ENCODE measurements around the gene WDR90.
A peak's percentile ranks its signal among the peaks of the same experiment; 100 is the strongest.

DNA sequence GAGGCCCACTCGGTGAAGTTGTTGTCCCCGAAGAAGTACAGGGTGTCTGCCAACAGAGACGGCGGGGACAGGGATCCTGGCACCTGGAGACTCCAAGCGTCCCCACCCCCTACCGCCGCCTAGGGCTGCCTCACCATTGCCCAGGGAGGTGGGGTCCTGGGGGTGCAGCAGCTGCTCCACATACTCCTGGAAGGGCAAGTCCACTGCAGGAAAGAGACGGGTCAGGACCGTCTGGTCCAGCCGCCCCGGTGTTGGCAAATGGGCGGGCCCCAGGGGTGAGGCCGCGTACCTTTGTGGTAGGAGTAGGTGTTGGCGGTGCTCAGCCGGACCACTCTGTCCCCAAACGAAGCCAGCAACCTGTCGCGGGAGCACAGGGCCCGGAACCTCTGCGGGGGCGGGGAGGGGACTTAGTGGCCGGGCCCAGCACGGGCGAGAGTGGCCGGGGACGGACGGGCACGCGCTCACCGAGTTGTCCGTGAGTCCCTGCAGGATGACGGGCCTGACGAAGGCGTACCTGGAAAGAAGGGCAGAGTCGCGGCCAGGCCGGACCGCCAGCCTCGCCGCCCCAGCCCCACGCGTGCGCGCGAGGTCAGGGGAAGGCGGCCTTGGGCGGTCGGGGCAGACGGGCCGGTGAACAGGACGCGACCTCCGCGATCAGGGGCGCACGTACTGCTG, 34.4 kb downstream of the WDR90 start:
- TF ChIP-seq, protein P1, sequence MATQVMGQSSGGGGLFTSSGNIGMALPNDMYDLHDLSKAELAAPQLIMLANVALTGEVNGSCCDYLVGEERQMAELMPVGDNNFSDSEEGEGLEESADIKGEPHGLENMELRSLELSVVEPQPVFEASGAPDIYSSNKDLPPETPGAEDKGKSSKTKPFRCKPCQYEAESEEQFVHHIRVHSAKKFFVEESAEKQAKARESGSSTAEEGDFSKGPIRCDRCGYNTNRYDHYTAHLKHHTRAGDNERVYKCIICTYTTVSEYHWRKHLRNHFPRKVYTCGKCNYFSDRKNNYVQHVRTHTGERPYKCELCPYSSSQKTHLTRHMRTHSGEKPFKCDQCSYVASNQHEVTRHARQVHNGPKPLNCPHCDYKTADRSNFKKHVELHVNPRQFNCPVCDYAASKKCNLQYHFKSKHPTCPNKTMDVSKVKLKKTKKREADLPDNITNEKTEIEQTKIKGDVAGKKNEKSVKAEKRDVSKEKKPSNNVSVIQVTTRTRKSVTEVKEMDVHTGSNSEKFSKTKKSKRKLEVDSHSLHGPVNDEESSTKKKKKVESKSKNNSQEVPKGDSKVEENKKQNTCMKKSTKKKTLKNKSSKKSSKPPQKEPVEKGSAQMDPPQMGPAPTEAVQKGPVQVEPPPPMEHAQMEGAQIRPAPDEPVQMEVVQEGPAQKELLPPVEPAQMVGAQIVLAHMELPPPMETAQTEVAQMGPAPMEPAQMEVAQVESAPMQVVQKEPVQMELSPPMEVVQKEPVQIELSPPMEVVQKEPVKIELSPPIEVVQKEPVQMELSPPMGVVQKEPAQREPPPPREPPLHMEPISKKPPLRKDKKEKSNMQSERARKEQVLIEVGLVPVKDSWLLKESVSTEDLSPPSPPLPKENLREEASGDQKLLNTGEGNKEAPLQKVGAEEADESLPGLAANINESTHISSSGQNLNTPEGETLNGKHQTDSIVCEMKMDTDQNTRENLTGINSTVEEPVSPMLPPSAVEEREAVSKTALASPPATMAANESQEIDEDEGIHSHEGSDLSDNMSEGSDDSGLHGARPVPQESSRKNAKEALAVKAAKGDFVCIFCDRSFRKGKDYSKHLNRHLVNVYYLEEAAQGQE (tag by site-specific recombination; IDR thresholded peaks at IDR 0.05) = peak; percentile 26; the same call in 1 of the 2 replicates
- TF ChIP-seq CTCF (tag by site-specific recombination; IDR thresholded peaks at IDR 0.05) (0 out of 2 replicates have a peak, but pooled peaks have one; percentile 22), REPIN1 (tag by site-specific recombination; IDR thresholded peaks at IDR 0.05; ENCODE audit: low read depth) (peak; percentile 16; the same call in 1 of the 2 replicates), ZNF324 (tag by site-specific recombination; IDR thresholded peaks at IDR 0.05) (peak; percentile 66; the same call in 1 of the 2 replicates)

Data from HEK293 (cell line).